ENCODE measurements around the gene FAM168A.

DNA sequence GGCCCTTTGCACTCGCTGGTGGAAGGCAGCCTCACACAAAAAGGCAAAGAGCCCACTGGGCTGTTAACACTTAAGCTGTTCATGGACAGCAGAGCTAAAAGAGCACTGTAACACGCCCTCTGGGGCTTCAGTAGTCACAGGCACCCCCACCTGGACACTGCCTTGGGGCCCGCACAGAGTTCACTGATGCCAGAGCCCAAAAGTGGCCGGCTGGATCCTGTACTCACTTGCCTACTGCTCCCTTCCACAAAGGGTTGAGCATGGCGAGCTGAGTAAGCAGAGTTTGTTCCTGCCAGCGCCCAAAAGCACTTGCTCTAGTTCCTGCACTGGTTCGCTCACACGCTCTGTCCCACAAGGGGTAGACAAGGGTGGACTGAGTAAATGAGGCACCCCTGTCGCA, 142.9 kb downstream of the FAM168A start:
- TF ChIP-seq, protein P1, sequence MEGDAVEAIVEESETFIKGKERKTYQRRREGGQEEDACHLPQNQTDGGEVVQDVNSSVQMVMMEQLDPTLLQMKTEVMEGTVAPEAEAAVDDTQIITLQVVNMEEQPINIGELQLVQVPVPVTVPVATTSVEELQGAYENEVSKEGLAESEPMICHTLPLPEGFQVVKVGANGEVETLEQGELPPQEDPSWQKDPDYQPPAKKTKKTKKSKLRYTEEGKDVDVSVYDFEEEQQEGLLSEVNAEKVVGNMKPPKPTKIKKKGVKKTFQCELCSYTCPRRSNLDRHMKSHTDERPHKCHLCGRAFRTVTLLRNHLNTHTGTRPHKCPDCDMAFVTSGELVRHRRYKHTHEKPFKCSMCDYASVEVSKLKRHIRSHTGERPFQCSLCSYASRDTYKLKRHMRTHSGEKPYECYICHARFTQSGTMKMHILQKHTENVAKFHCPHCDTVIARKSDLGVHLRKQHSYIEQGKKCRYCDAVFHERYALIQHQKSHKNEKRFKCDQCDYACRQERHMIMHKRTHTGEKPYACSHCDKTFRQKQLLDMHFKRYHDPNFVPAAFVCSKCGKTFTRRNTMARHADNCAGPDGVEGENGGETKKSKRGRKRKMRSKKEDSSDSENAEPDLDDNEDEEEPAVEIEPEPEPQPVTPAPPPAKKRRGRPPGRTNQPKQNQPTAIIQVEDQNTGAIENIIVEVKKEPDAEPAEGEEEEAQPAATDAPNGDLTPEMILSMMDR (IDR thresholded peaks at IDR 0.05): no peak
- TF ChIP-seq POLR2A (IDR thresholded peaks at IDR 0.05): no peak
- no peak for TF ChIP-seq EP300 (IDR thresholded peaks at IDR 0.05)

All from tibial nerve (tissue), 4 donors.